HepG2 (cell line): ENCODE data around the gene ARID1A. TPM values are rescaled to one million over a fixed set of nuclear protein-coding genes. Genes with fewer than 3 reads are reported as not detected.

Experiments used
- ATAC-seq: fragments of 200-7000 bp; cut with Tn5 transposase; 3 replicates; pipeline ENCODE4 v1.9.1; 2020; ENCODE audit warnings: mild to moderate bottlenecking, moderate library complexity
- BruUV-seq: library from RNA; stranded (reverse); fragments of 400-500 nt; replicated peaks from 2 replicates; lab custom pipeline; 2021; lab: Mats Ljungman, UMichigan
- CTCF ChIA-PET: fragments of 300-600 bp; formaldehyde crosslinking; extraction: SDS; loops from one replicate; lab custom pipeline; 2021; ENCODE audit warnings: low total read pairs, inconsistent platforms, low intra/inter-chr PET ratio; lab: Yijun Ruan, JAX
- POLR2A ChIA-PET: fragments of 350-600 bp; sonication (Branson Sonifier 250); formaldehyde crosslinking; loops from one replicate; lab custom pipeline; 2020; ENCODE audit warnings: antibody characterized with exemption, inconsistent platforms; lab: Yijun Ruan, JAX
- DNase-seq: peaks from one replicate; pipeline ENCODE4 v3.0.0-alpha.2; 2015; ENCODE audit warnings: low spot score
- FAIRE-seq: peaks from 3 replicates; lab custom pipeline; 2011; peaks lifted over from hg19 to GRCh38; lab: Jason Lieb, UNC
- H2AFZ ChIP-seq: one replicate; pipeline ENCODE4 v1.6.1; 2011; ENCODE audit warnings: low read length, inconsistent platforms
- H3K27ac ChIP-seq: fragments of 300-600 bp; 3 replicates; pipeline ENCODE4 v1.8.0; 2011; ENCODE audit warnings: mixed run types, mild to moderate bottlenecking, mixed read lengths, low read length, inconsistent platforms; ENCODE audit not compliant: insufficient read depth; ENCODE audit errors: extremely low read length
- H3K27me3 ChIP-seq, 2 experiments: fragments of 200-600 bp in 1 of 2; 2 replicates in 1 of 2; 3 replicates in 1 of 2; pipeline versions ENCODE4 v1.6.0 to v1.8.0; 2011; ENCODE audit warnings: low read length in 2 of 2, mild to moderate bottlenecking in 2 of 2, moderate library complexity in 2 of 2, inconsistent platforms in 1 of 2; ENCODE audit not compliant: insufficient read depth in 2 of 2, control insufficient read depth in 1 of 2
- H3K36me3 ChIP-seq, 2 experiments: fragments of 200-600 bp in 1 of 2; replicated peaks in 1 of 2; 2 replicates in 1 of 2; 3 replicates in 1 of 2; pipeline versions ENCODE4 v1.5.1 to v1.8.0; 2011; ENCODE audit warnings: low read length in 2 of 2, inconsistent platforms in 1 of 2; ENCODE audit not compliant: insufficient read depth in 2 of 2, control insufficient read depth in 1 of 2
- H3K4me1 ChIP-seq: 2 replicates; pipeline ENCODE4 v1.5.1; 2012; ENCODE audit warnings: low read length, inconsistent platforms; ENCODE audit not compliant: insufficient read depth
- H3K4me2 ChIP-seq: 2 replicates; pipeline ENCODE4 v1.6.0; 2011; ENCODE audit warnings: low read depth, low read length, inconsistent platforms
- H3K4me3 ChIP-seq, 3 experiments: fragments of 200-600 bp in 1 of 3; sonication (generic), shearing (Covaris generic) in 1 of 3; replicated peaks in 1 of 3; 2 replicates each; pipeline ENCODE4 v1.5.1; 2011 to 2016; ENCODE audit warnings: low read length in 3 of 3, inconsistent platforms in 2 of 3, low read depth in 2 of 3, mild to moderate bottlenecking in 2 of 3, control low read depth in 1 of 3, mixed read lengths in 1 of 3; ENCODE audit not compliant: insufficient read depth in 1 of 3
- H3K79me2 ChIP-seq: one replicate; pipeline ENCODE4 v1.6.1; 2011; ENCODE audit warnings: low read length, inconsistent platforms; ENCODE audit not compliant: insufficient read depth
- H3K9ac ChIP-seq: 2 replicates; pipeline ENCODE4 v1.6.0; 2011; ENCODE audit warnings: mild to moderate bottlenecking, low read depth, low read length, inconsistent platforms; ENCODE audit not compliant: insufficient read depth
- H3K9me3 ChIP-seq: 2 replicates; pipeline ENCODE4 v1.5.1; 2012; ENCODE audit warnings: mild to moderate bottlenecking, low read length
- H4K20me1 ChIP-seq: 2 replicates; pipeline ENCODE4 v1.6.0; 2011; ENCODE audit warnings: inconsistent platforms, mild to moderate bottlenecking, low read length, moderate library complexity; ENCODE audit not compliant: insufficient read depth
- ATM ChIP-seq: fragments of 450-650 bp; IDR thresholded peaks from 2 replicates; pipeline ENCODE4 v1.7.1; 2017; ENCODE audit warnings: mild to moderate bottlenecking, borderline replicate concordance
- GABPB1 ChIP-seq: IDR thresholded peaks from 2 replicates; pipeline ENCODE4 v1.6.1; 2016; ENCODE audit warnings: mild to moderate bottlenecking, missing genetic modification reagents, moderate library complexity, missing compliant biosample characterization
- SALL2 ChIP-seq: sonication (generic); formaldehyde crosslinking; IDR thresholded peaks from 2 replicates; pipeline ENCODE4 v1.8.1; 2023; ENCODE audit warnings: mild to moderate bottlenecking, missing genetic modification reagents, inconsistent platforms
- SP2 ChIP-seq: sonication (generic); formaldehyde crosslinking; IDR thresholded peaks from 2 replicates; pipeline ENCODE4 v1.5.1; 2020; ENCODE audit warnings: mild to moderate bottlenecking, missing genetic modification reagents
- SP4 ChIP-seq: sonication (generic); formaldehyde crosslinking; IDR thresholded peaks from 2 replicates; pipeline ENCODE4 v1.8.1; 2023; ENCODE audit warnings: mild to moderate bottlenecking, missing genetic modification reagents
- YEATS4 ChIP-seq: sonication (generic); formaldehyde crosslinking; IDR thresholded peaks from 2 replicates; pipeline ENCODE4 v1.4.0; 2020; ENCODE audit warnings: missing genetic modification reagents, borderline replicate concordance
- ZNF17 ChIP-seq: sonication (generic); formaldehyde crosslinking; IDR thresholded peaks from 2 replicates; pipeline ENCODE4 v1.5.0; 2020; ENCODE audit warnings: mild to moderate bottlenecking, missing genetic modification reagents
- ZNF619 ChIP-seq: sonication (generic); formaldehyde crosslinking; IDR thresholded peaks from 2 replicates; pipeline ENCODE4 v1.4.0; 2020; ENCODE audit warnings: mild to moderate bottlenecking, missing genetic modification reagents
- ZNF629 ChIP-seq: sonication (generic); formaldehyde crosslinking; conservative IDR thresholded peaks from 2 replicates; pipeline ENCODE4 v1.5.0; 2020; ENCODE audit warnings: missing genetic modification reagents
- ZNF672 ChIP-seq: sonication (generic); formaldehyde crosslinking; IDR thresholded peaks from 2 replicates; pipeline ENCODE4 v1.8.1; 2022; ENCODE audit warnings: missing genetic modification reagents
- ZNF678 ChIP-seq: sonication (generic); formaldehyde crosslinking; IDR thresholded peaks from 2 replicates; pipeline ENCODE4 v1.4.0; 2020; ENCODE audit warnings: mild to moderate bottlenecking, missing genetic modification reagents
- ZZZ3 ChIP-seq: sonication (generic); formaldehyde crosslinking; IDR thresholded peaks from 2 replicates; pipeline ENCODE4 v1.4.0; 2020; ENCODE audit warnings: missing genetic modification reagents, mild to moderate bottlenecking, borderline replicate concordance
- WGBS: methylation state at CpG from one replicate; pipeline ENCODE4 v1.1.6; 2017; ENCODE audit warnings: low lambda C conversion rate; 5-methylcytosine and 5-hydroxymethylcytosine counted together
- in situ Hi-C: cut with HindIII; loops from 2 replicates; pipeline ENCODE4 v1.10.0; 2017; ENCODE audit warnings: low pct_unique_long_range_greater_than_20kb; ENCODE audit not compliant: extremely low pct_ligation_motif_present
- intact Hi-C: fragments of 100-400 bp; cut with micrococcal nuclease; formaldehyde crosslinking; loops from one replicate; pipeline ENCODE4 v1.10.0; 2022; ENCODE audit not compliant: unreplicated experiment
- polyA plus RNA-seq, 8 experiments: library from polyadenylated mRNA; depleted of rRNA in 3 of 8; stranded (reverse) in 7 of 8; unstranded in 1 of 8; fragments of >200 nt; fragmentation: Illumina TruSeq in 4 of 8; extraction: Trizol in 4 of 8; gene quantifications; 2 replicates each; pipeline versions ENCODE4 v1.2.1 to v1.2.3, GENCODE V29; 2011 to 2016; ENCODE audit warnings: low read depth in 4 of 8, missing spikeins in 1 of 8, mixed read lengths in 1 of 8; ENCODE audit not compliant: insufficient read depth in 1 of 8
- total RNA-seq, 5 experiments: library from RNA; depleted of rRNA; stranded (reverse); fragments of >200 nt; fragmentation: Illumina TruSeq; extraction: Trizol; gene quantifications; 2 replicates each; pipeline ENCODE4 v1.2.3, GENCODE V29; 2016; ENCODE audit warnings: low read depth in 1 of 5
- TF ChIP-seq, protein P1 (sequence below): sonication (generic); formaldehyde crosslinking; IDR thresholded peaks from 2 replicates; pipeline ENCODE4 v1.4.0; 2020; ENCODE audit warnings: mild to moderate bottlenecking, missing genetic modification reagents
- TF ChIP-seq, protein P2 (sequence below): sonication (generic); formaldehyde crosslinking; IDR thresholded peaks from 2 replicates; pipeline ENCODE4 v1.5.1; 2020; ENCODE audit warnings: mild to moderate bottlenecking, missing genetic modification reagents, borderline replicate concordance

Gene ARID1A
- total and polyA plus RNA-seq, 2 of the 13 experiments (the other 11 are each of a cell fraction or from before 2014, with no cell fraction given) = 11.9 to 15.9 TPM

DNA sequence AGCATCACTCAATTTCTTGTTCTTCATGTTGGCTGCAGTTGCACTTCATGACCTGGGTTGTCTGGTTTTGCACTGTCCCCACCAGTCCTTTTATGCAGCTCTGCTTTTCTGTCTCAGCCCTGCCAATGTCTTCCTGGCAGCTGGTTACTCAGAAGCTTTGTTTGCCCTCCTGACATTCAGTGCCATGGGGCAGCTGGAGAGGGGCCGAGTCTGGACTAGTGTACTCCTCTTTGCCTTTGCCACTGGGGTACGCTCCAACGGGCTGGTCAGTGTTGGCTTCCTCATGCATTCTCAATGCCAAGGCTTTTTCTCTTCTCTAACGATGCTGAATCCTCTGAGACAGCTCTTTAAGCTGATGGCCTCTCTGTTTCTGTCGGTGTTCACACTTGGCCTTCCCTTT lies 98.6 kb downstream of the ARID1A start:
- ATAC-seq (no peak), DNase-seq (no peak), FAIRE-seq (no peak)
- no peak for TF ChIP-seq SP2 (CRISPR knock-in tag)
- no peak for TF ChIP-seq ZNF17 (CRISPR knock-in tag)
- TF ChIP-seq, protein P1, sequence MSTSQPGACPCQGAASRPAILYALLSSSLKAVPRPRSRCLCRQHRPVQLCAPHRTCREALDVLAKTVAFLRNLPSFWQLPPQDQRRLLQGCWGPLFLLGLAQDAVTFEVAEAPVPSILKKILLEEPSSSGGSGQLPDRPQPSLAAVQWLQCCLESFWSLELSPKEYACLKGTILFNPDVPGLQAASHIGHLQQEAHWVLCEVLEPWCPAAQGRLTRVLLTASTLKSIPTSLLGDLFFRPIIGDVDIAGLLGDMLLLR (CRISPR knock-in tag) = no peak
- no peak for TF ChIP-seq ZNF678
- no peak for TF ChIP-seq ZNF629 (CRISPR knock-in tag)
- TF ChIP-seq SALL2 = no peak
- TF ChIP-seq YEATS4 = no peak
- TF ChIP-seq ZNF619 (CRISPR knock-in tag) = no peak
- TF ChIP-seq, protein P2, sequence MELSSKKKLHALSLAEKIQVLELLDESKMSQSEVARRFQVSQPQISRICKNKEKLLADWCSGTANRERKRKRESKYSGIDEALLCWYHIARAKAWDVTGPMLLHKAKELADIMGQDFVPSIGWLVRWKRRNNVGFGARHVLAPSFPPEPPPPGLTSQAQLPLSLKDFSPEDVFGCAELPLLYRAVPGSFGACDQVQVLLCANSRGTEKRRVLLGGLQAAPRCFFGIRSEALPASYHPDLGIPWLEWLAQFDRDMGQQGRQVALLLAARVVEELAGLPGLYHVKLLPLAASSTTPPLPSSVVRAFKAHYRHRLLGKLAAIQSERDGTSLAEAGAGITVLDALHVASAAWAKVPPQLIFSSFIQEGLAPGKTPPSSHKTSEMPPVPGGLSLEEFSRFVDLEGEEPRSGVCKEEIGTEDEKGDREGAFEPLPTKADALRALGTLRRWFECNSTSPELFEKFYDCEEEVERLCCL (CRISPR knock-in tag) = no peak
- TF ChIP-seq SP4 = no peak
- no peak for TF ChIP-seq GABPB1
- no peak for TF ChIP-seq ZZZ3 (CRISPR knock-in tag)
- no peak for TF ChIP-seq ZNF672
- no peak for TF ChIP-seq ATM
- CTCF ChIA-PET = no interaction called here
- H3K4me1 ChIP-seq = peaks cover 18% of the 10 kb centered on the region
- H3K36me3 ChIP-seq = peaks cover 0 to 19% of the 10 kb centered on the region in 2 experiments; a peak in 3 of 5 replicates
- H3K4me2 ChIP-seq = no peak overlapping the region
- POLR2A ChIA-PET = no interaction called here
- no peak overlapping the region for H3K9ac ChIP-seq
- WGBS = 90% methylated on average over 5 of the region's 5 CpGs
- H3K27ac ChIP-seq = no peak overlapping the region
- H2AFZ ChIP-seq = no peak overlapping the region
- H3K79me2 ChIP-seq = no peaks in the 10 kb centered on the region
- intact Hi-C loops = no loop called here
- no peaks in the 10 kb centered on the region for H3K27me3 ChIP-seq
- no TSS peak for BruUV-seq
- H3K4me3 ChIP-seq = no peak overlapping the region
- no peaks in the 10 kb centered on the region for H3K9me3 ChIP-seq
- H4K20me1 ChIP-seq = no peaks in the 10 kb centered on the region
- in situ Hi-C loops = no loop called here
